Activated CD8-positive, alpha-beta T cell treated with anti-CD3 and anti-CD28 coated beads for 36 hours (primary cell): ENCODE results near the gene LOC101059915.
A peak's percentile ranks its signal among the peaks of the same experiment; 100 is the strongest.
"Not testable (repeated sequence)": the region's sequence is repeated elsewhere in the genome, so short reads cannot be mapped to it uniquely, and the experiment has no call there.

Experiments used
- ATAC-seq: fragments of 200-7000 bp; cut with Tn5 transposase; one replicate; pipeline ENCODE4 v1.10.0; 2021; ENCODE audit warnings: mild to moderate bottlenecking, moderate library complexity
- CTCF ChIA-PET: fragments of 350-600 bp; sonication (Branson Sonifier 250); formaldehyde crosslinking; loops from one replicate; lab custom pipeline; 2021; ENCODE audit warnings: antibody characterized with exemption; lab: Charles Lee
- POLR2A ChIA-PET: fragments of 350-600 bp; sonication (Branson Sonifier 250); formaldehyde crosslinking; loops from one replicate; lab custom pipeline; 2021; ENCODE audit warnings: antibody characterized with exemption; lab: Charles Lee
- DNase-seq: peaks from one replicate; pipeline ENCODE4 v3.0.0-alpha.2; 2020
- H3K27ac Mint-ChIP-seq: one replicate; pipeline ENCODE4 v1.8.0; 2021; ENCODE audit warnings: mild to moderate bottlenecking, mixed read lengths
- H3K27me3 Mint-ChIP-seq: one replicate; pipeline ENCODE4 v1.8.0; 2021; ENCODE audit warnings: mixed read lengths
- H3K36me3 Mint-ChIP-seq: one replicate; pipeline ENCODE4 v1.8.0; 2021; ENCODE audit warnings: low read depth, mixed read lengths
- H3K4me1 Mint-ChIP-seq: one replicate; pipeline ENCODE4 v1.8.0; 2021; ENCODE audit warnings: low read depth, mixed read lengths
- H3K4me3 Mint-ChIP-seq: one replicate; pipeline ENCODE4 v1.8.0; 2021; ENCODE audit warnings: mild to moderate bottlenecking, moderate library complexity, mixed read lengths
- H3K9me3 Mint-ChIP-seq: one replicate; pipeline ENCODE4 v1.8.0; 2021; ENCODE audit warnings: mixed read lengths
- intact Hi-C: fragments of 100-400 bp; cut with micrococcal nuclease; formaldehyde crosslinking; loops from one replicate; pipeline ENCODE4 v1.10.0; 2022
- TF ChIP-seq, protein P1 (sequence below): fragments of 200-600 bp; IDR thresholded peaks from one replicate; pipeline ENCODE4 v1.8.0; 2022; ENCODE audit warnings: antibody characterized with exemption, mild to moderate bottlenecking

LOC101059915 gene

DNA sequence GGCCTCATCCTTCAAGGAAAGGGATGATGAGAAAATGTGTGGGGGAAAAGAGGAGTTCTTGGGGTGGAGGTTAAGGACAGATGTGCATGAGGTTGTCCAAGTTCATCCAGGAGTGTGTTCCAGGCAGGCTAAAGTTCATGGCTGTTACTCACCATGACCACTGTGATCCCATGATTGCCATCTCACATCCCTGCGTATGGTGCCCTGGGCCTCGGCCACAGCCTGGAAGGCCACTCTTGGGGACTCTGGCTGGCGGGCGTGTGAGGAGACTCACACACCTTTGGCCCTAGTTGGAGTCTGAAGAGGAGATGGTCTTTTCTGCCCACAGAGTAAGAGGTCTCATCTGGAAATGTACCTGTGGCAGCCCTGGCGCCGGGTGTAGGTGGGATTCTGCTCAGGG, 7.4 kb upstream of the LOC101059915 start:
- ChIA-PET POLR2A (no interaction called here), CTCF (no interaction called here)
- intact Hi-C loops = no loop called here
- no peak for DNase-seq
- Mint-ChIP-seq H3K27me3 (peaks cover 3% of the 10 kb centered on the region), H3K27ac (no peak overlapping the region), H3K9me3 (no peaks in the 10 kb centered on the region), H3K4me1 (peaks cover 31% of the 10 kb centered on the region), H3K36me3 (no peaks in the 10 kb centered on the region), H3K4me3 (no peak overlapping the region)
- TF ChIP-seq, protein P1, sequence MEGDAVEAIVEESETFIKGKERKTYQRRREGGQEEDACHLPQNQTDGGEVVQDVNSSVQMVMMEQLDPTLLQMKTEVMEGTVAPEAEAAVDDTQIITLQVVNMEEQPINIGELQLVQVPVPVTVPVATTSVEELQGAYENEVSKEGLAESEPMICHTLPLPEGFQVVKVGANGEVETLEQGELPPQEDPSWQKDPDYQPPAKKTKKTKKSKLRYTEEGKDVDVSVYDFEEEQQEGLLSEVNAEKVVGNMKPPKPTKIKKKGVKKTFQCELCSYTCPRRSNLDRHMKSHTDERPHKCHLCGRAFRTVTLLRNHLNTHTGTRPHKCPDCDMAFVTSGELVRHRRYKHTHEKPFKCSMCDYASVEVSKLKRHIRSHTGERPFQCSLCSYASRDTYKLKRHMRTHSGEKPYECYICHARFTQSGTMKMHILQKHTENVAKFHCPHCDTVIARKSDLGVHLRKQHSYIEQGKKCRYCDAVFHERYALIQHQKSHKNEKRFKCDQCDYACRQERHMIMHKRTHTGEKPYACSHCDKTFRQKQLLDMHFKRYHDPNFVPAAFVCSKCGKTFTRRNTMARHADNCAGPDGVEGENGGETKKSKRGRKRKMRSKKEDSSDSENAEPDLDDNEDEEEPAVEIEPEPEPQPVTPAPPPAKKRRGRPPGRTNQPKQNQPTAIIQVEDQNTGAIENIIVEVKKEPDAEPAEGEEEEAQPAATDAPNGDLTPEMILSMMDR = no peak
- no peak for ATAC-seq

DNA sequence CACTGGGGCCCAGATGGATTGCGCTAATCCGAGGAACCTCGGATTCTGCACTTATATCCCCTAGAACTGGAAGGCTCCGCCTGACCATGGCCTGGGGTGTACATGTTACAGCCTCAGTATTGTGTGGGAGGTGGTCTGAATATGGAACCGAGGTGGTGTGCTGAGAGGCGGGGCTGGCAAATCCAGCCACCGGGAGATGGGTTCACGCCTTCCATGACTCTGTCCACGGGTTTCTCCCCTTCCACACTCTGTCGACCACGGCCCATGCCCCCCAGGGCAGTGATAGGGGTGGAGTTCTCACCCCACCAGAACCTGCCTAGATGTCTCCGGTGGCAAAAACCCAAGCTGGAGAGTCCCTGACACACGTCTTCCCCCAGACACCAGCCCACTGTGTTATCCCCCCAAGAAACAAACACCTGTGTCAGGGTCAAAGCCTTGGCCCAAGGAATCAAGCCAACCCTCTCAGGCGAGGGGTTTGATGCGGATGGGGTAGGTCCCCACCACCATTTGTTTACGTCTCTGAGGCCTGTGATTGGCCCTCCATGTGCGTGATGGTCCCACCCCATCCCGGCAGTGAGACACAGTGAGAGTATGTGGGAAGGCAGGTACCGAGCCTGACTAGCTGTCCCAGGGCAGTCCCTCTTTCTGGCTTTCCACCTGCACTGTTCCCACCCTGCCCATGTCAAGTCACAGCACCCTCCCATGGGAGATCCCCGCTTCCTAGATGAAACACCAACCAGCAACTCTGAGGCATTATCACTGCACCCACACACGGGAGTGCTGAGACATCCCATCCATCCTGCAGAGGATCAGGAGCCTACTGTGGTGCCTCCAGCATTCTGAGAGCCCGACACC, 6.6 kb upstream of the LOC101059915 start:
- ATAC-seq (no peak), DNase-seq (no peak)
- ChIA-PET CTCF (no interaction called here), POLR2A (no interaction called here)
- H3K36me3 Mint-ChIP-seq = no peaks in the 10 kb centered on the region
- no peak overlapping the region for H3K27ac Mint-ChIP-seq
- no peak overlapping the region for H3K4me3 Mint-ChIP-seq
- peaks cover 31% of the 10 kb centered on the region for H3K4me1 Mint-ChIP-seq
- H3K9me3 Mint-ChIP-seq = no peaks in the 10 kb centered on the region
- TF ChIP-seq, protein P1 = no peak
- intact Hi-C loops = no loop called here
- H3K27me3 Mint-ChIP-seq = peaks cover 3% of the 10 kb centered on the region

DNA sequence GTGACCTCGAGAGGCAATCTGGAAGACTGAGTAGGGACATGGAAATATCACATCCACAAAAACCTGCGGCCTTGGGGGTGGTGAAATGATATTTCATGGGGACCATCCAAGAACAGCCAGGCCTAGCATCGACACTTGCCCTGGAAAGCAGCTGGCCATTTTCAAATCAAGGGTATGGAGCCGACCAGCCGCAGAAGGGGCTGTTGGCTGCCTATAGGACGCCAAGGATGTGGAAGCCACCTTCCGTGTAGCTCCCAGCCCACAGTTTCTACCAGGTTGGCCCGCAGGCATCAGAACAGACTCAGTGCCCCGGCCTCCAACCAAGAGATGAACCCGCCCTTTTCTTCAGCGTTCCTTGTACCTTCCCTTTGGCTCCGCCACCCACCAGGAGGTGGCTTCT, 5.4 kb upstream of the LOC101059915 start:
- H3K27me3 Mint-ChIP-seq = peaks cover 3% of the 10 kb centered on the region
- intact Hi-C loops = no loop called here
- TF ChIP-seq, protein P1 = no peak
- H3K4me3 Mint-ChIP-seq = no peak overlapping the region
- H3K36me3 Mint-ChIP-seq = no peaks in the 10 kb centered on the region
- no peak overlapping the region for H3K27ac Mint-ChIP-seq
- no peak for ATAC-seq
- H3K9me3 Mint-ChIP-seq = no peaks in the 10 kb centered on the region
- peaks cover 30% of the 10 kb centered on the region for H3K4me1 Mint-ChIP-seq
- CTCF ChIA-PET = no interaction called here
- POLR2A ChIA-PET = interaction anchor here (0.6 kb wide), 1 partner anchor 224 kb away, joined by 3 read pairs; no protein-coding TSS in a partner anchor
- no peak for DNase-seq

DNA sequence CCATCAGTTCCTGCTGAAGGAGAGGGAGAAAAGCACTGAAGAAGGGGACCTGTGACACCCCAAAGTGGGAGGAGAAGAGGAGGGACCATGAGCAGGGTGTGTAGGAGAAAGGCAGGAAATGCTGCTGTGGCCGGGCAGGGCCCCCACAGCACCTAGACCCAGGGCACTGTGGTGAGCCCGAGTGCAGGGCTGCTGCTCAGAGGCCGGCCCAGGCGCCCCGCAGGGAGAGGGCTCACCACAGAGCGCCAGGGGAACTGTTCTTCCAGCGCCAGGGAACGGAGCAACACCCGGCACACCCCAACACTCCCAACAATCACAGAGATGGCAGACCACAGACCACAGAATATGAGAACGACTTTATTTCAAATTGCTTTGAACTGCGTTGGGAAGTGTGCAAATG, 4.7 kb upstream of the LOC101059915 start:
- CTCF ChIA-PET, H3K36me3 Mint-ChIP-seq, POLR2A ChIA-PET, intact Hi-C loops, H3K9me3 Mint-ChIP-seq, H3K27me3 Mint-ChIP-seq: not testable (repeated sequence)
- Mint-ChIP-seq H3K4me3 (peak overlapping the region; percentile 66), H3K4me1 (peaks cover 26% of the 10 kb centered on the region), H3K27ac (peak overlapping the region; percentile 73)
- ATAC-seq (peak; percentile 52), DNase-seq (peak; percentile 42)

DNA sequence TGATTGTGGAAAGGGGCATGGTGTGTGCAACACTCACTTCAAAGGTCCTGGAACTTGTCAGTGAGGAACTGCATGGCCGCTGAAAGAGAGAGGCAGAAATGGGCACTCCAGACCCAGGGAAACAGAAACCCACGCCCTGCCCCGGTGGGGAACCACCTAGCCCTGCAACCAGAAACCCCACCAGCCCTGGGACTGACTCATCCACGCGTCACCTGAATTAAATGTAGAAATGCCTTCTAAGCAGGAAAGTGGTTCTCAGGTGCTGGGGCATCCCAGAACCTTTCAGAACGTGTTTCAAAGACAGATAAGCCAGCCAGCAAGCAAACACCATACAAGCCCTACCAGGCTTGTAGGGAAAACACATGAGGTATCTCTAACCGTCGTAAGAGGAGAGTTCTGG, 4.1 kb upstream of the LOC101059915 start:
- DNase-seq = peak; percentile 84

DNA sequence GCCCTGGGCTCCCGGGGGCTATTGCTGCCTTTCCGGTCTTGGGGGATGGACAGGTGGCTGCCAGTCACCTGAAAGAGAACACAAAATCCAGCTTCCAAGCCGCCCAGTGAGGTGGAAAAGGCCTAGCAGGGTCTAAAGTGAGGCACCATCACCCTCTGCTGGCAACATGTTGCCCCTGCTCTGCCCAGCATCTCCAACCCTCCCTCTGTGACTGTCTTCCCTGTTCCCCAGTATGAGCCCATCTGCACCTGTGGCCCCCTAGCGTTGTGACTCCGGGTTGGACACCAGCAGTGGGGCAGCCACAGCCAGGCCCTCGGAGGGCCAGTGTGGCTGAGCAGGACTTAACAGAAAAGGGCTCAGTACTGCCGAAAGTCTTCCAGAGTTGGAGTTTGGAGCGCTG, 3.1 kb upstream of the LOC101059915 start:
- H3K9me3 Mint-ChIP-seq, H3K27ac Mint-ChIP-seq, H3K27me3 Mint-ChIP-seq, H3K36me3 Mint-ChIP-seq, intact Hi-C loops, H3K4me3 Mint-ChIP-seq: not testable (repeated sequence)
- DNase-seq (peak; percentile 39), ATAC-seq (peak; percentile 71)
- ChIA-PET CTCF (interaction anchor here (1.0 kb wide), 1 partner anchor 196 kb away, joined by 3 read pairs; no protein-coding TSS in a partner anchor), POLR2A (interaction anchor here (0.9 kb wide), 1 partner anchor 125 kb away, joined by 5 read pairs; no protein-coding TSS in a partner anchor)
- H3K4me1 Mint-ChIP-seq = peaks cover 24% of the 10 kb centered on the region
- TF ChIP-seq, protein P1 = peak; percentile 35

More for the DNA sequence above, 4.1 kb upstream of the LOC101059915 start:
- H3K9me3 Mint-ChIP-seq, H3K36me3 Mint-ChIP-seq, H3K27me3 Mint-ChIP-seq, H3K27ac Mint-ChIP-seq, H3K4me3 Mint-ChIP-seq, intact Hi-C loops, POLR2A ChIA-PET: not testable (repeated sequence)
- CTCF ChIA-PET = interaction anchor here (1.0 kb wide), 1 partner anchor 197 kb away, joined by 3 read pairs; no protein-coding TSS in a partner anchor
- H3K4me1 Mint-ChIP-seq = peaks cover 26% of the 10 kb centered on the region
- peak; percentile 54 for ATAC-seq
